Stimulated activated CD4-positive, alpha-beta T cell treated with anti-CD3 and anti-CD28 coated beads, Interleukin-4, amount 100 ng/mL, for 24 hours (primary cell): ENCODE measurements around the gene LDB2.
A peak's percentile ranks its signal among the peaks of the same experiment; 100 is the strongest.

Experiments used
- DNase-seq: peaks from one replicate; pipeline ENCODE4 v3.0.0-alpha.2; 2020

The LDB2 gene

DNA sequence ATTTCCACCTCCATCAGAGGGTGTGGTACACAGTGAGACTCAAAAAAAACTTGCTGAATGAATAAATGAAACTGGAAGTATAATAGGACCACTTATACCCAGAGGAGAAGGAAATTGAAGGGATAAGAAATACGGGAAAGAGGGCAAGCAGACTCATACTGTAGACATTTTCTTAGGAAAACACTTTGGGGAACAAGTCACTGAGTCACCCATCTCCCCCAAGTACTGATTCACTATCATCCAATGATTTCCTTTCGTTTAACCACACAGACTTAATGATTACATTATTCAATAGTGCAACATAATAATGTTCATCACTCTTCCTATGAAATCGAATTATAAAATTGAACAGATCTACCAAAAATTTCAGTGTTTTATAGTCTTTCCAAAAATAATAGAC lies 97.1 kb downstream of the LDB2 start:
- DNase-seq: no peak

DNA sequence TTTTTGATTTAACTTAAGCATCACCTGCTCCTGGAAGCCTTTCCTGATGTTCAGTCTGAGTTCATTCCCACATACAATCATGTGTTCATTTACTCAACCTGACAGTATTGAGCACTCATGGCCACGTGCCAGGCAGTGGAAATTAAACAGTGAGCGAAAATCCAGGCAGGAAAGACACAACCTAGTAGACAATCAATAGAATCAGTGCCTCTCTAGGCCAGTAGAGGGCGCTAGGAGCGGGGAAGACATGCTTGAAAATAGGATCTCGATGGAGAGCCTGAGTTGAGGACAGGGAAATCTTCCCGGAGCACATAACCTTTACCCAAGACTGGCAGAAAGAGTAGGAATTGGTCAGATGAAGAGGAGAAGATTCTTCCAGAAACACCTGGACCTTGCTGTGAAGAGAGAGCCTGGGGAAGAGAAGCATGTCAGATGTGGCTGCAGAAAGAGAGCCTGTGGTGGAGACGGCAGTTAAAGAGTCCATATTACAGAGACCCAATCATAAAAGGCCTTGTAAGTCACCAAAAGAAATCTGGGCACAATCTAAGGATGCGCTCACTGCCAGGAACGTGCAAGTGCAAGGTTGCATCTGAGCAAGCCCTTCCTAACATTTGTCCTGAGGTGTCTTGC lies 103.5 kb downstream of the LDB2 start:
- DNase-seq: peak; percentile 25

DNA sequence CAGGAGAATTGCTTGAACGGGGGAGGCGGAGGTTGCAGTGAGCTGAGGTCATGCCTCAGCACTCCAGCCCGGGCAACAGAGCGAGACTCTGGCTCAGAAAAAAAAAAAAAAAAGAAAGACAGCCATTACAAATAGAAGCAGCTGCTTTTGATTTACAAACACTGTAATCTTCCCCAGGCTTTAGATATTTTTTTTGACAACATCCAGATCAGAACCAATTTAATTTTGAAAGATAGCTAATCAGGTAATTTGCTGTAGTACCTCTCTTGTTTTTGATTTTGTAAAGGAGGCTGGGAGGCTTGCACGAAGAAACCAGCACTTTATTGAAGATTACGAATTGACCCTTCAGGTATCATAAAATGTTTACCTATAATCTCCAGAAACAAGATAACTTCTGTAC lies 107.0 kb downstream of the LDB2 start:
- no peak for DNase-seq

DNA sequence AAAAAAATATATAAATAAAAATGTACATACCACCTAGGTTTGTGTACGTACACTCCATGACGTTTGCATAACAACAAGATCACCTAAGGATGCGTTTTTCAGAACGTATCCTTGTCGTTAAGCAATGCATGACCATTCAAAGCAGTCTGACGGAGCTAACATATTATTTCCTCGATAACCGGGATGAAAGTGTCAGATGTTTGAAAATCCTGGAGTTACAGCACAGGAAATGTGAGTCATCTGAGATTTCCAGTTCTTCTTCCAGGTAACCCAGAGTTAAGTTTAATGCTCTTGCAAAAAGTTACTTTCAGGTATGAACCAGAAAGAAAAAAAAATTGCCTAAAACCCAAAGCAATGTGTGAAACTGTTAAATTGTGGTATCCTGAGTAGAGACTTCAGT lies 107.9 kb downstream of the LDB2 start:
- DNase-seq: no peak

DNA sequence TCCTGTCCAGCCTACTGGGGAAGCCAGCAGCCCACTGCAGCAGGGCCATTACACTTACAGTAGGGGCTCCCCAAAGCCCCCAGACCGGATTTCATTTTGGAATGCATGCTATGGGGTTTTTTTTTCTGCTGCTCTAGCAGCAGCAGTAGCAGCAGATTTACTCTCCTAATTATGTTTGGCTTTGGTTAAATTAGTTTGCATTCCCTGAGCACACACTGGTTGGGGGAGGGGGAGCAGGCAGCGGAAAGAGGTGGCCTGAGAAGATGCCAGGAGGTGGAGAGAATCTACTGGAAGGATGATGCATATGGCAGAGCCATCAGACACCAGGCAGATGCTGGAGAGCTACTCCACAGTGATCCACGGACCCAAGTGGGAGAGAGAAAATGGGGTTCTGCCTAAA lies 109.6 kb downstream of the LDB2 start:
- DNase-seq: no peak

DNA sequence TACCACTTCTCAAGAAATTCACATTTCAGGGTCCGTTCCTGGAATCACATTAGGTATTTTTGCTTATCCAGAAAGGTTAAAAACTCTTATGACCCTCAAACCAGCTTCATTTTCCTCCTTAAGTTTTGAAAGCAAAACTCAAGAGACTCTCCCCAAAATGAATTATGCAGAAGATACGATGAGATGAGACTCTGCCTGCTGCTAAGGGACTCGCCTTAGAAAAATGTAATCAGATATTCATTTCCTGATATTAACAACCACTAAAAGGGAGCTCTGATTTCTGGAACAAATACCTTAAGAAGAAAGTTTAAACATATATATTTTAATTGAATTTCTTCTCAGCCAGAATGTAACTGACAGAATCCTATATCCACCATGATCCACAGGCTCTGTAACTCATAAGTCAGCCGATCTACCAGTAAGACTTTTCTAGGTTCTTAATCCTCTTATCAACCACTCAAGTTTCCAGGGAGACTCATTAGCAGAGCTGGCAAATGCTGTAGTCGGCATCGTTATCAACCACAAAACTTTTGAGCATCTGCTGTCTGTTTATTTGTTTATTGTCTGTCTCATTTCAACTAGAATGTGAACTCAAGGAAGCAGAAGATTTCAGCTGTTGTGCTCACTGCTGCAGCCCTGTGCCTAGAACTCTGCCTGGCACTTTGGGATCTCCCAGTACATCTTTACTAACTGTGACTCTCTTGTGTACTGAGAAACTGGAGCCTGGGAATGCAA lies 112.5 kb downstream of the LDB2 start:
- DNase-seq: no peak

DNA sequence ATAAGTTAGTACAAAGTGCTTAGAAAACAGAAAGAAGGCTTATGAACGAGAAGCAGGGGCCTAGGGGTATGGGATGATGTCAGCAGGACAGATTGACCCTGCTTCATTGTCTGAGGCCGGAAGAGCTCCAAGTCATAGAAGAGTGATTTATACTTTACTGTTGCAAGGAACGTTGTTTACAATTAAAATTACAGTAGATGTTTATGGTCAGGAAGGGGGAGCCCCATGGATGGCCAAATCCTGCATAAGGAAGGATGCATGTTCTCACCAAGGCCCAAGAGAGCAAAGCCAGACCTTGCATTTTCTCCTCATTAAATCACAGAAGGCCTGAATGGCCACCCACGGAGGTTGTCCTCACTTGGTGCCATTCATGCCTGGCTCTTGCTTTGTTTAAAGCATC lies 115.3 kb downstream of the LDB2 start:
- DNase-seq: no peak

DNA sequence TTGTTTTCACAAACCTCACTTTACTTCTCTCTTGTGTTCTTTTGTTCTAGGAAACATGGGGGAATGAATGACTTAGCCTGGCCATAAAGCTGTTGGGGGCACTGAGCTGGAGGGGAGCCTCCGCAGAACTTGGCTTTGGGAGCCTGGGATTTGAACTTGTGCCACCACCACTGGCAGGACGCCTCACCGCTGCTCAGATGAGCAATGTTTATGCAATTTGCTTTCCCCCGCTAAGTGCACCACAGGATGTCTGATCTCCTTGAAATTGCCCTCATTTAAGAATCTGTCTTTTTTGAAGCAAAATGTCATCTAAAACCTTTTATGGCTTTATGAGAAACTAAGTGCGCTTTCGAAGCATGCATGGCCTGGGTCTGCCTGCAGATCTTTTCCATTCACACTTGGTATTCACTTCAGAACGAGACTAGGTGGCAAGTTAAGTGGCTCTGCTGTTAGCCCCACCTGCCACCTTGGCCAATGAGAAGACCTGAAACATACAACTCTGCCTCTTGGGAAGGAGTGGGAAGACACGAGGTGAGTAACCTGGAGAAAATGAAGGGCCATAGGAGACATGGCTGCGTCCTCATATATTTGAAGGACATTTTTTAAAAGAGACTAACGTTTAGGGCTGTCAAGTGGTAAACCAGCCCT lies 119.3 kb downstream of the LDB2 start:
- DNase-seq: no peak

DNA sequence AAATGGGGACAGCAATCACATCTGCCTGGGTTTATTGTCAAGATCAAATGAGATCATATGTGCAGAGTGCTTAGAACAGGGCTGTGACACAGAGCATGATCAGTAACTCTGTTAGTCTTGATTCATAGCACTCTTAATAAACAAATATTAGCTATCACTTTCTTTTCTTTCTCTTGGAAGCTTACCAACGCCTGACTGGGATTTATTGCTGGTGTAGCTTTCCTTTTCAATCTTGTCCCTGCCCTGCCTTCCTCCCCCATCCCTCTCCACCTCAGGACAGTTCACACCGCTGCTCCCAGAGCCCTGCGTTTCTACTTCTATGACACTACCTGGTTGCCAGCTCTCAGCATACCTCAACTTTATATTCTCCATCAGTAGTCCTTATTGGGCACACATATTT lies 120.7 kb downstream of the LDB2 start:
- no peak for DNase-seq

DNA sequence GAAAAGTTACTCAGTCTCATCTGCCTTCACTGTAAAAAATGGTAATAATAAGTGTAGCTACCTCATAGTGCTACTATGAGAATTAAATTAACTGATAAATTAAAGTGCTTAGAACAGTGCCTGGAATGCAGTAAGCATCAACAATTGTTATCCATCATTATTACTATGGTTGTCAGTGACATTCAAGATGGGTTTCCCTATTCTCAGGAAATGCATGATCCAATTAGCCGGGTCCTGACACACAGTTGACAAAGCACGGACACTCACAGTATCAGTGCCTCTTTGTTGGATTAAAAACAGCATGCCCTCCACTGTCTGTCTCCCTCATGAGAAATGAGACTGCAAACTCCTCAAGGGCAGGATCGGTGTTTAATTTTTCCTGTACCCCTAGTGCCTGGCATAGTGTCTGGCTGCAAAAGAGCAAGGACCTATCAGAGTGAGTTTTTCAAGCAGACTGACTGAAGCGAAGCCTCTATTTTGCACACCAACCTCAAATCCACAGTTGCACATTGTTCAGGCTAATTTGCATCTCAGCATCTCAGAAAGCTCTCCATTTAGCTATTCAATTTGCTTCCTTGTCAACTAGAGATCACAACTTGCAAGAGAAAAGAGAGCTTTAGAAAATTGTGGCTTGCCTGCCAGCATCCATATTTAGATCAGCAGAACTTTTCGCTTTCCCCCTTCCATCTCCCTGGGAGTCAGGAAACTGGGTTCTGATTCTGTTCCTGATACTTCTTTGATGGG lies 122.9 kb downstream of the LDB2 start:
- no peak for DNase-seq

DNA sequence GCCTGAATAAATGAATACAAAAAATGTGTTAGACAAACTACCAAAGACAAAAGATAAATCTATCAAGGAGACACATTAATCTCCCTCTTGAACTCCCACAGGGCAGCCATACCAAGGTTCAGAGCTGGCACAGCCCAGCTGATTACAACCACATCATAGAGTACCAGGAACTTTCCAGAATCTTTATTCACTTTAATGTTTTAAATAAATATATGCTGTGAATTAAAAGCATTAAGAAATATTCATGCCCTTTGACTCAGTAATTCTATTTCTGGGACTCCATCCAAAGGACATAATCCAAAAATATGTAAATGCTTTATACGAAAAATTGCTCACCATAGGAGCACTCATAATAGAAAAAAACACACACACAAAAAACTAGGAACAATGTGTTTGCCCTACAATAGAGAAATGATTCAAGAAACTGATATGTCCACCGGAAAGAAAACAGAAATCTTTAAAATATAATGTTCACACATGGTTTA lies 126.0 kb downstream of the LDB2 start:
- no peak for DNase-seq

DNA sequence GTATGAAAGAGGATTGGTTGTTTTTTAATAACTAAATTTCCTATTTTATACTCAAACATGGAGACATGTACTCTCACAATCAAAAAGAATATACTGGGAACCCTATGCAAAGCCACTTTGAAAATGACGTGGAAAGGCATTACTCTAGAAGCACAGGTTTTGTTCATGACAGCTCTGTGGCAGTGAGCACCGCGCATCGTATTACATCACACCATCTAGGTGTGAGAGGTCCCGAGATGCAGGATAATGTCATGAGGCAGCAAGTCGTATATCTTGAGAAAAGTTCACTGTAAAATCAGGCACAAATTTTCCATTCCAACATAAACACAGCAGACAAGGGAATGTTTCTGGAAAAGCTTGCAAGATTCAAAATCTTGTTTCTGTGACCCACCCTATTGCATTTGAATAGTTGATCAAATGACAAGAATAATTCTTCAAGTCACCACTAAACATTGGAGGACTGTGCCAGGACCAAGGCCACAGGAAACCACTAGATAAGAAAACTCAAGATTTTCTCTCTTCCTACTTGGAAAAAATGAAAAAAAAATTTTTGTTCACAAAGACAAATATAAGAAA lies 127.6 kb downstream of the LDB2 start:
- DNase-seq: no peak

DNA sequence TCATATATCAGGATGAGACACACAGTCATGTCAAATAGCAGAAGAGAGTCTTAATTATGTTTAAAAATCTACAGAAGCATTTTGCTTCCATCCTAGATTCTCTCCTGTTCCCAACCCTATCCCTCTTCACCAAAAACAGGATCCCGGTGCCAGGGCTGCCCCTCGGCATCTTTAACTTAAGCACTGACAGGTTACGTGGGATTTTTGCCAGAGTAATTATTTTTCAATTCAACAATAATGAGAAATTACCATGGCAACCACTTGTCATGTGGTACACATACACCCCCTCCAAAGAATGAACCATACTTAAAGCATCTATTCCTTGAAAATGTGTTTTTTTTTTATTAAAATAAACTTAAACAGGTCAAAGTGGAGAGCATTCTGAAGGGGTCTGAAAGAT lies 130.6 kb downstream of the LDB2 start:
- DNase-seq: no peak

DNA sequence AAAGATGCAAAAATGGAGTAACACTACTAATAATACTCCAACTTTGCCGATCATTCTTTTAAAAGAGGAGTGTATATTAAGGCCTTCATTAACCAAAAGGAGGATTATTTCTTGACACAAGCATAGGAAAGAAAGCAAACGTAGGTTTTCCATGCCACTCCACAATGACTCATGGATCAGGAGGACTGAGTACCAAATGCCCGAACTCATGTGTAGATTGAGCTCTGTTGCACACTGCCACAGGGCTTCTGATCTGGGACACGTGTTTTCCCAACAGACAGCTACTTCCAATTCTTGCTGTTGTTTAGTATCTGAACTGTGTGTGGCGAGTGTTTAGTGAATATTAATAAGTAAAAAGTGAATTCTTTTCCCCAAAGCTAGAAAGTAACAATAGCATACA lies 131.2 kb downstream of the LDB2 start:
- no peak for DNase-seq

DNA sequence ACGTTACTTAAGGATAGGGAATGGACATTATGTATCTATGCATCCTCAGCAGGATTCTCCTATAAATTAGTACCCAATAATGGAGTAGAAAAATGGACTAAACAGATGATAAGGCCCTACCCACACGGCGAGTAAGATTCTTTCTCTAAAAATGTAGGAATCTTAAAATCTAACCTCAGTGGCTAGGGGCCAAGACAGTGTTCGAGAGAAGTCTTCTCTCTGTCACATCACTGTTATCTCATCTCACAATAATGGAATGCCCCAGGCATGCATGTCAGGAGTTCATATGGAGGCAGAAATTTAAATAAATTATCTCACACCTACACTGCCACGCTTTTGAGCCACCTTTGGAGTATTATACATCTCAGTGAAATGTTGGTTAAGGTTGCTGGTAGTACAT lies 132.9 kb downstream of the LDB2 start:
- DNase-seq: no peak

DNA sequence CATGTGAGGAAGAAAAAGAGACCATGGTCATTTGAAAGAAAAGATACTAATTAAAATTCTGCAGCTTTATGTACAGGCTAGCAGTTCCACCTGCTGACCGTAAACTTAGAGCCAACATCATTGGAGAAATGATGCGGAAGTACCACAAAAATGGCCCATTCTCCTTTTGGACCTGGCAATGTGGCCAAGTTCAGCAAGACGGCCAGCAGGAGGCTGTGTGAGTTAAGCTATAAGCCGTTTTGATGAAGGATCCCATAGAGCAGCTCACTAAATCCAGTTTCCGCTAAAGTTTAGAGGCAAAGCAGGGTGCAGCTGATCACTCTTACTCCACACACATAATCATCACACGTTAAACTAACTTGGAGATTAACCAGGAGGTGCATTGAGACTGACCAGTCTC lies 133.8 kb downstream of the LDB2 start:
- no peak for DNase-seq

DNA sequence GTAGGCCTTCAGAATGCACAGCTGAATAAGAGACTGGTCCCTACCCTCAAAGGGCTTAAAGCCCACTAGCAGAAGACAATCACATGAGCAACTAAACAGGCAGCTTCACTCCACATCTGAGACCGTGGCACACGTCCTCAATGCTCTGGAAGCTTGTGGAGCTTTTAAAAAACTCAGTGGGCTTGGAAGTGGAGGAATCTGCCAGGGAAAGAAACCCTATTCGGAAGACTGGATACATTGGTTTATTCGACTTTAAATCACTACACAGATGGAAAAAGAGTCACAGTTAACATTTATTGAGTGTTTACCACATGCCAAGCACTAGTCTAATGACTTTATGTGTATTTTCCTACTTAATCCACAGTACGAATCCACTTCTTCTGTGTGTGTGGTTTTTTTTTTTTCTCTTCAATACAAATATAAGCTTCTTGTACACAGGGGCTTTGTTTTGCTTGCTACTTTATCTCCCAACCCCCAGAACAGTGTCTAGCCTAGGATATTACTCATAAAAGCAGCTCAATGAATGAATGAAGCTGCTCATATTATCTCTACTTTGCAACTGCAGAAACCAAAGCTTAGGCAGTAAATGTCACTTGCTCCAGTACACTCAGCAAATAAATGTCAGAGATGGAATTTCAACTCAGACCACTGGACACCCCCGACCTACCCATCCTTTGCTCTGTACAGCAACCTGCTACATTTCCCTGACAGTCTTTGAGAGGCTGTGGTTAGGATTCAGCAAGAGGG lies 137.7 kb downstream of the LDB2 start:
- DNase-seq: no peak

DNA sequence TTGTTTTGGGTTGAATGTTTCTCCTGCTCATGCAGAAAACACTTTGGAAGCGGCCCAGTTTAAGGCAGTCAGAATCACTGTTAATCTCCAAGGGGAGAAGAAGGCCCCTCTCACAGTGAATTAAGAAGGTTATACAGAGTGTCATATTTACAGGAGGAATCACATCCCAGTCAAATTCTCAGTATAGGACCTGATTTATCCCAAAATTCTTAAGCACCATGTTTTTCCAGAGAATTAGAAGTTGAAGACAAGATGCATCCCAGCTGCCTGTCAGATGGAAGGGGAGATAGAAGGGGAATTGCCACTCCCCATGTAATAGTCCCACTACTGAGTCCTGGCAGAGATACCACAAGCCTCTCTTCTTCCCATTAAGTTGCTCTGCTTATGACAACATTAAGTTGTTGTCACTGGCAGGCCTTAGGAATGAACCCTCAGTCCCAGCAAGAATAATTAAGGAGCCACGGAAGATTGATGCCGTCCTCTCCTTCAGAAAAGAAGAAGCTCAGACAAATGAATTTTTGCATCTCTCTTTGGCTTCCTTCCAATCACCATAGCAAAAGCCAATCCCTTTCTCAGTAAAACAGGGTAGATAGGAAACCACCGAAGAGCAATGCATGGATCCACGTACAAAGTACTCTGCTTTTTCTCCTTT lies 138.4 kb downstream of the LDB2 start:
- DNase-seq: no peak

DNA sequence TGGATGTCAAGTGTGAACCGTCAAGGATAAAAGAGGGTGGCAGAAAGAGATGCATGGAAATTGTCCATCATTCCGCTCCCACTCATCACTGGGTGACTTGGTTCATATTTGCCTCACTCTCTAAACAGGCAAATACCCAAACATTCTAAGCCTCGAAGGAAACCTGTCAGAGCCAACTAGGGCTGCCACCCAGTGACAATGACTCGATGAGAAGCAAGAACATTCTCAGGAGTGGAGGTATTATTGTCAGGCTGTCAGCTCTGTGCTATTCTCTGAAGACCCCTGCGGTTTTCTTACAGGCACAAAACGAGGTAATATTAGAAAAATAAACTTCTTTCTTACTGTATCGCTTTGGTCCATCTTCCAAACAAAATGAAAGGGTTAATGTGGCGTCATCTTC lies 139.6 kb downstream of the LDB2 start:
- no peak for DNase-seq

DNA sequence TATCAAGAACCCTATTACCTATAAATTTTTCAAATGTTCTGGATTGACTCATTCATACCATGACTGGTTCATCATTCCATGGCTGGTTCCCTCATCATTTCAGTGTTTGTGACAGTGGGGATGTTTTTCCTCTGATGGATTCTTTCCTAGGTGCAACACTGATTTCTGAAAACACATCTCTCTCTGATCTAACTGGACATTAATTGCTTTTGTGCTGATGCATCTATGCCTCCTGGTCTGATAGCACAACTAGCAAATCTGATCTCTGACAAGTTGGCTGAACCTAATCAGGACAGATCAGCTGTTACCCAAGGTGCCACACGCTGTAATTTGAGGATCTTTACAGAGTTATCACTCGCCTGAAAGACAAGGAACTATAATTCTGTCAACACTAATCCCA lies 140.2 kb downstream of the LDB2 start:
- no peak for DNase-seq

DNA sequence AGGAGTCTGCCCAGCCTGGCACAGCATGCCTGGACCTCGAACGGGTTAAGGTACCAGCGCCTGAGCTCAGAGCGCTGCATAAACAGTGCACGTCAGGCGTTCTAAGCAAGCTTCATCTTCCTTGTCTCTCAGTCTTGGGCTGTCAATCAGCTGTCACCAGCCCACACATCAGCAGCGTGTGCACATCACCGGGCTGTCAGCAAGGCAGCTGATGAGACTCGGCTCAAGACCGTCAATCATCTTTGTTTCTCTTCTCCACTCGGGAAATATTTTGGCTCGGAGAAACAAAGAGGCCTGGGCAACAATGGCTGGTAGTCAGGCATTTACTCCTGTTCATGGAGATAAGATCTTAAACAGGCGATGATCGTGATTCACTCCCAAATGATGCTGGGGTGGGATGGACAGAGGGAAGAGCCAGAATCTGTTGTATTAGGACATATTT lies 141.3 kb downstream of the LDB2 start:
- no peak for DNase-seq

DNA sequence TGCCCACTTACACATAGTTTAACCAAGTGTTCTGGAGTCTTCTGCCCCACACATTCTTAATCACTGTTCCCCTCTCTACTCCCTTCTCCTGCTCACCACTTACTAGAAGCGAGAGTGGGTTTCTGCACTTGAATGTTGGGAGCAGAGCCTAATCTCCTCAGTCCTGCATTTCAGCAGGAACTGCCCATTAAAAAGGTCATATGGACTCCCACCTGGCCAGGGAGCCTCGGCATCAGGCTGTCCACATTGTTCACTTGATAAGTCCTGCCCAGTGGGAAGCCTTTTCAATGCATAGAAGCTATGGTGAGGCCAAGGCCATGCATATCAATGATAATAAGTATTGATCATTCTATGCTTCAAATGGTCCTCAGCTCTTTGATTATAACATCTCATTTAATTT lies 144.3 kb downstream of the LDB2 start:
- no peak for DNase-seq
